GM19240 (cell line): ENCODE data around the gene LRP10.
"Not testable (repeated sequence)": the region's sequence is repeated elsewhere in the genome, so short reads cannot be mapped to it uniquely, and the experiment has no call there.

Experiments
- DNase-seq: peaks from one replicate; pipeline ENCODE4 v3.0.0; 2011; ENCODE audit warnings: low spot score; ENCODE audit not compliant: insufficient read length

The LRP10 gene

GRCh38 chr14:22871224-22872032 lies at the start of gene LRP10:
Gene LRP10 (plus strand): TSS chr14:22871740. CDS start chr14:22872304, 564 bp downstream.
- peak; percentile 71 for DNase-seq

- DNase-seq: no peak
Measured at GRCh38 chr14:22822016-22822570, 49.4 kb upstream of the LRP10 start.

DNA sequence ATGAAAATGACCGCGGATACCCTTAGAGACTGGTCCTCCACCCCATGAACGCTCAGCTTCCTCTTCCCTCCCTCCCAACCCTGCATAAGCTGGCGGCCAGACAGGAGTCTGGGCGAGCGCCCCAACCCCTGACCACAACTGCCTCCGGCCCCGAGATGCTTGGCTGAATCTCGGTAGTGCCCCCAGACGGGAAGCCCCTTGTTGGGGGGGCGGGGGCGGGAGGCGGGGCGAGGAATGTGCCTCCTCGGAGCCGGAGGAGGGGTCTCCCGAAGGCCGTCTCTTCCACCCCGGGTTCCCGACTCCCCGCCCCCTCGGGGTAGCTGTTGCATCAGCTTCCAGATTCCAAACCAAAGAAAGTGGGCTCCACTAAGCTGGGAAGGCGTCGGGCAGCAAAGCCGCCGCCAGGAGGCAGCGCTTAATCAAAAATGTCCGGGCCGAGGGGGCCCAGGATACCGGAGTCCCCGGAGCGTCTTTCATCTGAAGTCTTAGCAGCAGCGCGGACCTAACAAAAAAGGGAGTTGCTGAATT lies 48.9 kb upstream of the LRP10 start:
- DNase-seq: no peak

DNA sequence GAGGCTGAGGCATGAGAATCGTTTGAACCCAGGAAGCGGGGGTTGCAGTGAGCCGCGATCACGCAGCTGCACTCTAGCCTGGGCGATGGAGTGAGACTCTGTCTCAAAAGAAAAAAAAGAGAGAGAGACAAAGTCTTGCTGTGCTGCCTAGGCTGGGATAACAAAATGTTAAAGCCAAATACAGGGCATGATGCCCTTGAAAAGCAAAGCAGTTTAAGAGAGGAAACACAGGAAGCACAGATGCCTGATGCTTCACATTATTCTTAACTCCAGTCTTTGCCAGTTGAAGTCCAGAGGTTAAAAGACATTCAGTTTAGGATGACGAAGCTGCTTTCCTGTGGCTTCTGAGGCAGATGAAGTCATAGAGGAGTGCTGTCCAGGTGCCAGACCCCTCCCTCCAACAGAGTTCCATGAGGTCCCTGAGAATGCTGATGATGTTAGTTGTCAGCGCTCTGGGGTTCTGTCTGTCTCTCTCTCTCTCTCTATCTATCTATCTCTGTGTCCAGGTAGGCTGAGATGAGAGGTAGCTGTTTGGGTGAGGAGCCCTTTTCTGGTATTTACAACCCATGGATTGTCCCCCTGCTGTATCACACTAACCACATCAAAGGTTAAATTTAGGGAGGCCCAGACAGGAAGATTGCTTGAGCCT lies 46.7 kb upstream of the LRP10 start:
- no peak for DNase-seq

GRCh38 chr14:22829076-22829660 lies 42.4 kb upstream of the LRP10 start:
- DNase-seq: not testable (repeated sequence)

DNA sequence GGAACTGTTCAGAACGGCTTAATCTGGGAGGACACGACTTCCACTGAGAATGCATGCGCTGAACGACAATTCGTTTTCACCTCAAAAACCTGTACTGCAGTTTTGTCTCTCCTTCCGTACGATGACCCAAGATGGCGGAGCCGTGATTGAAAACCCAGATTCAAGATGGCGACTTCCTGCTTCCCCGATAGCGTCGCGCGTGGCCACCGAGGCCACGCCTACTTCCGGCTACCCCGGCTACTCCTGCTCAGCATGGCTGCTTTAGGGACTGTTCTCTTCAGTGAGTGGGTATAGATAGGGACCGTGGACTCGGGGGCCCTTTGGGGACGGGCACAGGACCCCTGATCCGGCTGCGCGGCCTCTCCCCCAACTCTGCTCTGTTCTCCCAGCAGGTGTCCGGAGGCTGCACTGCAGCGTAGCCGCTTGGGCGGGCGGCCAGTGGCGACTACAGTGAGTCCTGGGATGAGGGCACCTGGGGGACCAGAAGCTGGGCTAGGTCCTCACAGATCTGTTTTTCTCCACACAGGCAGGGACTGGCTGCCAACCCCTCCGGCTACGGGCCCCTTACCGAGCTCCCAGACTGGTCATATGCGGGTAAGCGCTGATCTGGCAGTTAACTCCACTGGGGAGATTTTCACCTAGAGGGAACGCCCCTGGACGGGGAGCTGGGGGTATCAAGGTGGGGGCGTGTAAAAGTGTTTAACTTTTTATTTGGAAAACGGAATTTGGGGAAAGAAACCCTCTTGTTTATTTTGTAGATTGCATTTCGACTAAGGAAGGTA lies 41.7 kb upstream of the LRP10 start, which contains the start of gene MRPL52:
Gene MRPL52 (plus strand): TSS at position 227 of the 782 bp plus-strand sequence. CDS start 26 bp downstream, at position 253.
- DNase-seq: peak; percentile 70

DNA sequence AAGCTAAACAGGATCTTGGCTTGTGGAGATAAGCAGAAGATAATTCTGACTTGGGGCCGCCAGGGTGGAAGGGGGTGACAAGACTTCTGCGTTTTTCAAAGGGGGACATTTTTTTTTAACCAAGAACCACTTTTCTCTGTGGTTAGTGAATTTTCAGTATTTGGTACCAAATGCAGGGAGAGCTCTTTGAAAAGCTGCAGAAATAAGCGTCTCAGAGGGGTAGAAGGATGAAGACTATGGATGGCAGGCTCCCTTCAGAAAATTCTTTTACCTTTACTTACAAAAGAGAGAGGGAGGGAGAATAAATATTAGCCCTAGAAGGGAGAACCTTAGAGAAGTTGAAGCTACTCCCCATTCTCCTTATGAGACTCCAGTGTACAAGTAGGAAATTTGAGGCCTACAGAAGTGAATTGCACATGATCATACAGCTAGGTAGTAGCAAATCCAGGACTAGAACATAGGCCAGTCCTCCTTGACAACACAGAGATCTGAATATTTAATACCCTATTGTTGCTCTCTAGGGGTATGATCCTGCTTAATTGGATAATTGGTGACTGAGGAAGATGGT lies 41.0 kb upstream of the LRP10 start:
- DNase-seq: no peak

- no peak for DNase-seq
Measured at GRCh38 chr14:22835505-22835904, 36.0 kb upstream of the LRP10 start.

DNA sequence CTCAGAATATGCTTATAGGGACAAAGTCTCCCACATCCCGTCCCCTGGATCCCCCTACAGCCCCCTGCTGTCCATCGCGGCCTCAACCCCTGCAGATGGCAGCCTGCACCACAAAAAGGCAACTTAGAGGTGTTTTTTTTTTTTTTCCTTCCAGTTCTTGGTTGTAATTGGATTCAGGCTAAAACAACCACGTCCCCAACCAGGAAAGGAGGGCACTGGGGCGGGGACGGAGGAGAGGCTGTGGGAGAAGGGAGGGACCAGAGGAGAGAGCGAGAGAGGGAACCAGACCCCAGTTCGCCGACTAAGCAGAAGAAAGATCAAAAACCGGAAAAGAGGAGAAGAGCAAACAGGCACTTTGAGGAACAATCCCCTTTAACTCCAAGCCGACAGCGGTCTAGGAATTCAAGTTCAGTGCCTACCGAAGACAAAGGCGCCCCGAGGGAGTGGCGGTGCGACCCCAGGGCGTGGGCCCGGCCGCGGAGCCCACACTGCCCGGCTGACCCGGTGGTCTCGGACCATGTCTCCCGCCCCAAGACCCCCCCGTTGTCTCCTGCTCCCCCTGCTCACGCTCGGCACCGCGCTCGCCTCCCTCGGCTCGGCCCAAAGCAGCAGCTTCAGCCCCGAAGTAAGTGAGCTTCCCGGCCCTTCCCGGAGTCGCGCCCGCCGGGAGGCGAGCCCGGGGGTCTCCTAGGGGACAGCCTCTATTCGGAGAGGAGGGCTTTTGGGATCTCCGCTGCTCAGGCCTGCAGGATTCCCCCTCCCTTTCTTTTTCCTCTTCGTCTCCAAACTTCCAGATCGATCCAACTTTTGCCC lies 35.0 kb upstream of the LRP10 start, which contains the start of gene MMP14:
Gene MMP14 (plus strand): TSS at position 285 of the 813 bp plus-strand sequence. CDS start 233 bp downstream, at position 518.
- DNase-seq: no peak

DNA sequence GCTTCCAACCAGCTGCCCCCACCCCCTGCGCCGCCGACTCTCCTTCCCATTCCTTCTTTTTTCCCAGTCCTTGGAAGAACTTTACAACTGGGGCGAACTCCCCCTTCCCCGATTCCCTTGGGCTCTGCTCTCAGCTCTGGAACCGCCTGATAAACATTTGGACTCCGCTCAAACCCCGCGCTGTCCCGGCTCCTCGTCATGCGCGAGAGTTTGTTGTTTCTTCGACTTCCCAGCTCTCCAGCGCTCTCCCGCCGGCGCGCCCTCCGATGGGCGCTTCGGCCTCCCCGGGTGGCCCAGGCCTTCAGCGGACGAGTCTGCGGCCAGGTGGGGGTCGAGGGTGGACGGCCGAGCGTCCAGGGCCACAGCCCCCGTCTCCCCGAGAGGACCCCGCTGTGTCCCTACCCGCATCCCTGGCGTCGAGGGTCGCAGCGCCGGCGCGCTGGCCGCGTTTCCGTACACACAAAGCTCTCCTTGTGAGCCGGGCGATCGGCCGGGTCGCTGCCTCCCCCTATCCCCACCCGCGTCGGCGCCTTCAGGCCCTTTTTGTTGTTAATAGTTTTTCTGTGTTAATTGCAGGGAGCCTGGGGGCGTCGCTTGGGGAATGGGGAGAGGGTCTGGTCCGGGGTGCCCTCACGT lies 34.3 kb upstream of the LRP10 start:
- DNase-seq: no peak

DNA sequence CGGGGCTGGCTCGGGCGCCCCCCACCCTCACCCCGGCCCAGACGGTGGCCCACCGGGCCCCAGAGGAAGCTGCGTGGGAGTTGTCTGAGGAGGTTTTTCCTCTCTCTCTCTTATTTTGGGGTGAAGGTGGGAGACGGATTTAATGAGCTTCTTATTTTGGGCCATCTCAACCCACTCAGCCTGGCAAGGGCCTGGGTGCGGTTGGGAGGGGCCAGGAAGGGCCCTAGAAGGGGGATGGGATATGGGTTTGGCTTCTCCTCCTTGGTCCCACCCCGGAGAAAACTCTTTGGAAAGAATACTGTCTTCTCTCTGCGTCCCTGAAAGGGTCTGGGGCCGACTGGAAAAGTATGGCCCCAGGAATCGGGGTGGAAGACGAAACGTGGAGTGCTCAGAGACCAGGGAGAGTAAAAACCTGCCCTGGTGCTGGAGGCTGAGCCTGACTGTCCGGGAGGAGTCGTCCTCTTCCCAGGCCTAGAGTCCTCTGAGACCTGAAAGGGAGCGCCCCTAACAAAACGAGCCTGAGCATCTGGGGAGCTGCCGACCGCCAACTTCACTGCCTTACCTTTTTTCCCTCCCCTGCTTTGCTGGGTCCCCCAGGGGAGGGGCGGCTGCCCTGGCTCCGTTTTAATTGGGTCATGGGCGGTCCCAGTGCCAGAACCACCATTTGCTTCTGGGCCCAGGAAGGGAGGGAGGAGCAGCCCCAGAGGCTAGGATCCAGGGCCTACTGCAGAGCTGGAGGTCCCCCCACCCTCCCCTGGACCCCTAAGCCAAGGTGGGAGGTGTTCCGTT lies 33.6 kb upstream of the LRP10 start:
- DNase-seq: no peak

GRCh38 chr14:22838631-22839041 lies 32.9 kb upstream of the LRP10 start:
- DNase-seq: no peak

- no peak for DNase-seq
Measured at GRCh38 chr14:22839159-22839779, 32.3 kb upstream of the LRP10 start.

DNA sequence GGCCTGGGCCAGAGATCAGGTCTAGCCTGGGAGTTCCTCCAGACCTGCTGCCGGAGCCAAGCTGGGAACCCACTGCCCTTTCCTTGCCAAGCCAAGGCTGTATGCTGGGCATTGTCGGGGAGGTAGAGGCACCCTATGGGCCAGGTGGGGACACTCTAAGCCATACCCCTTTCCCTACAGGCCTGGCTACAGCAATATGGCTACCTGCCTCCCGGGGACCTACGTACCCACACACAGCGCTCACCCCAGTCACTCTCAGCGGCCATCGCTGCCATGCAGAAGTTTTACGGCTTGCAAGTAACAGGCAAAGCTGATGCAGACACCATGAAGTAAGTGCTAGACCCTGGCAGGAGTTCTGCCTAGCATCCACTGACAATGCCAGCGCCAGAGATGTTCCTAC lies 30.2 kb upstream of the LRP10 start:
- DNase-seq: no peak

- DNase-seq: no peak
Measured at GRCh38 chr14:22841769-22842168, 29.8 kb upstream of the LRP10 start.

GRCh38 chr14:22842211-22843122 lies 29.1 kb upstream of the LRP10 start:
- DNase-seq: no peak
